DMS114 treated with DMSO at 0.1 percent for 48 hours (cell line): ENCODE measurements around the gene GRAP2.

Experiments used
- DNase-seq: peaks from one replicate; lab custom pipeline; 2025; ENCODE audit not compliant: unreplicated experiment; lab: John Stamatoyannopoulos, UW

Gene GRAP2

DNA sequence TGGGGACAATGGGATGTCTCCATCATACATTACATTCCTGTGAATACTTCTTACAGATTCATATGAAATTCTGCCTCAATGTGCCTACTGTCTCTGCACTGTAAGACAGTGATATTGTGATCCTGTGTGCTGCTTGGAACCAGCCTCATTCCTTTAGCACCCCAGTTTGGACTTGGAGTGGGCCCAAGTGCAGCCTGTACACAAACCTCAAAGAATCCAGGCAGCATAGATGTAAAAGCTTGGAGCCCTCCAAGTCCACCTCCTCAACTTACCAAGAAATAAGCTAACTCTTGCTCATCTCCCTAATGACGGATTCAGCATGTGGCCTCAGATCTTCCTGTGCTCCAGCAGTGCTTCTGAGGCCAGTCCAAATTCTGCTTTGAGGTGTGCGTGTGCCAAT, 24.4 kb downstream of the GRAP2 start:
- no peak for DNase-seq

DNA sequence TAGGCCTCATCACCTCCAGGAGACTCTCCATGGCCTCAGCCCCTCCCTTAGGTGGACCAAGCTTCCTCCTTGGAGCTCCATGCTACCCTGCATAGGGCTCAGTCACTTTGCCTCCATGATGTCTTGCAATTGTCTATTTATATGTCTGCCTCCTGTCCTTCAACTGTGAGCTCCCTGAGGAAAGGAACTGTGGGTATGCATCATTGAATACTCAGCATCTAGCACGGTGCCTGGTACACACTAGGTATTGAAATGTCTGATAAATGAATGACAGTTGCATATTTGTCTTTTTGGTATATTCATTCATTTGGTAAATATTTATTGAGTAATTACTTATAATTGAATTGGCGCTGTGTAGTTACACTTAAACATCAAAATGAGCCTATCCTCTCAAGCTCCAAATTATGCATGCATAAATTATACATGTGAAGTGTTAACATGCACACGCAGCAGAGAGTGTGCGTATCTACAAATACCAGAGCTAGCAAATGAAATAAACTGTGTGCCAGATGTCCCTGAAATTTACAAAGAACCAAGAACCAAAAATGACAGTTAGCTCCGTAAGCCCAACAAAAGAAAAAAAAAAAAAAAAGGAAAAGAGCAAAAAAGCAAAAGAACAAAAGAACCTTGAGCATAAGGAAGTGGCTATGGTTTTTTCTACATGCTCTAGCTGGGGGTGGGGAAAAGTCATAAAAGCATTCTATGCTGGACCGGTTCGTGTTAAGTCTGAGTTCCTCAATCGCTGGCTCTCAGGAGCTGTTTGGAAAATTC, 25.2 kb downstream of the GRAP2 start:
- DNase-seq, result no peak

GRCh38 chr22:39926753-39927152, 25.9 kb downstream of the GRAP2 start:
- DNase-seq, result no peak

- no peak for DNase-seq
Measured at GRCh38 chr22:39927544-39927943, 26.7 kb downstream of the GRAP2 start.

DNA sequence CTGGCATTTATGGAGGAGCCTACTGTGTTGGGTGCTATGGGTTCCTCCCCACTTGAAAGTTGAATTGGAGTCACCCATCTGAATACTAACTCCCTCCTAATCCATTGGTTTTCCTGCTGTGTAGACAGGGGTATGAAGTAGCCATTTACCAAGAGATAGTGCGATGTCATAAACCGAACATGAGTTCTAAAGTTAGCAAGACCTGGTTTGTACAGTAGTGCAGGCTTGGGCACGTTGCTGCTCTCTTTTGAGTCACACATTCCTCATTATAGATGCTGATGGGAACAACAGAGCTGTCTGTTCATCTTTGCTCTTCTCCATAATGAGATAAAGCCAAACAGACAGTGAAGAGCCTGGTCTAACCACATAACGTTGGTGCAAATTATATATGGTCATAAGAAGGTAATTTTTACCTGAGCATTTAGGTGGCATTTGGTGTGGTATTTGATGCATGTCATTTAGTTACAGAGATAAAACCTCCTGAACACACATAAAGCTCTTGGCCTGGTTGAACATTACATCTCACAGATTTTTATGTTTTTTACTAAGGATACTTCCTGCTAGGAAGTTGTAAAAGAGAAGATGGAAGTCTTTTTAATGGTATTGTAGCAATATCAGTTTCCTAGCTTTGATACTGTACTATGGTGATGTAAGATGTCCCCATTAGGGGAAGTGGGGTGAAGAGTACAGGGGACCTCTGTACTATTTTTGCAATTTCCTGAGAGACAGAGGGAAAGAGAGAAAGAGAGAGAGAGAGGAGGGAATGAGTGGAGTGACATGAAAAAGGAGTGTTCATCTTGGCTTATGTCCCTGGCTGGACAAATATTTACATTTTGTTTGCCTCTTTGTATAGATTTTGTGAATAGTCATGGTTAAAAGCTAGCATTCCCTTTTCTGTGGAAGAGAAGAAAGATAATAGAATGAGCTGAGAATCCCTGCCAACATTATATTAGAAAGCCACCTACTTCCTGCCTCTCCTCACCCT, 27.9 kb downstream of the GRAP2 start:
- DNase-seq, result no peak

DNA sequence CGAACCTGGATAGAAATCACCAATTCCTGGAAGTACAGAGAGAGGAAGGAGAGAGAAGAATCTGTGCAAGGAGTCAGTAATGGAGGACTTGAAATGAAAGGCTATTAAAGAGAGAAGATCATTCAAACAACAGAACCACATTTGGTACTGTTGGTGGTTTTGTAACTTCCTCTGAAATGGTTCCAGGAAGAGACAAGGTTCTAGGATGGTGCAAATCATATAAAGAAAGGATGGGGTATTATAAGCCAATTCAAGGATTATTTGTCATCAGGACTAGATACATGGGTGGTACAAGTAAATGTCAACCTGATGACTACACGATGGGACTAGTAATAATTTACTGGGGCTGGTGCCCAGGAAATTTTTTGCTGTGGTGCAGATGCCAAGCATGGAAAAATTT, 30.4 kb downstream of the GRAP2 start:
- no peak for DNase-seq

DNA sequence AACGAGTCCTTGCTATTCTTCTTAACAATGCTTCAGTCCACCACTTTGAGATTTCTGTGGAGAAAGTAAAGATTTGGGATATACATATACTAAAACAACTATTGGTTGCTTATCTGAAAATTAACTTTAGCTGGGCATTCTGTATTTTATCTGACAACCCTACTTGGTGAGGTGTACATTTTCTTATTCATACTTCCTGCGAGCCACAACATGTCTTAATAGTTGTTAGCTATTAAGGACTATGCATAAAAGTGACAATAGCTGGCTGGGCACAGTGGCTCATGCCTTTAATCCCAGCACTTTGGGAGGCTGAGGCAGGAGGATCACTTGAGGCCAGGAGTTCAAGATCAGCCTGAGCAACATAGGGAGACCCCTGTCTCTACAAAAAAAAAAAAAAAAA, 31.3 kb downstream of the GRAP2 start:
- no peak for DNase-seq

- DNase-seq, result no peak
Measured at GRCh38 chr22:39932918-39933649, 32.2 kb downstream of the GRAP2 start.

DNA sequence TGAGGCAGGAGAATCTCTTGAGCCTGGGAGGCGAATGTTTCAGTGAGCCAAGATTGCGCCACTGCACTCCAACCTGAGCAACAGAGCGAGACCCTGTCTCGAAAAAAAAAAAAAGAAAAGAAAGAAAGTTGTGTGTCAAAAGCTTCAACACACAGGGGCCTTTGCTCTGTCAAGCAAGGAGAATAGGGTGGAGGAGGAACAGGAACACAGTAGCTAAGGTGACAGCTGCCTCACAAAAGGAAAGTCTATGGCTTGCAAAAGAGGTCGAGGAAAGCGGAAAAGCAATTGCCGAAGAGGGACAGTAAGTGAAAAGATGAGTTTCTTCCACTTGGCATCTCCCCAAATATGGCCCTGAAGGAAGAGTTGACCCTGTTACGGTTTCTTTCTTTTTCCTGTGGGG, 32.9 kb downstream of the GRAP2 start:
- no peak for DNase-seq

DNA sequence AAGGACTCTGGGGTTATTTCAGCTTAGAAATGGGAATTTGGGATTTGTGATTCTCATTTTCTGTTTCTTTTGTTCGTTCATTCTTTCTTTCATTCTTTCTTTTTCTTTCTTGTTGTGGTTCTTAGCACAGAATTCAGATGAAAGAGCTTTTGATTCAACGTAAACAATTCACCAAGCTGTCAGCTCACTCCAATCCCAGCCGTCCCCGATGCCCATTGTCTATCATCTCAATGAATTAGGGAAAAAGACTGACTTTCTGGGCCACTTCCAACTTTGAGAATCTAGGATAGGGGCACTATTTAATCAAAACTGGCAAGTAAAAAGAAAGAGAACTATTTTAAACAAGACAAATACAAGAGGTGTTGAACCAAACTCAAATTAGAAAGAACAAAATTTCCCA, 34.2 kb downstream of the GRAP2 start:
- DNase-seq, result no peak

DNA sequence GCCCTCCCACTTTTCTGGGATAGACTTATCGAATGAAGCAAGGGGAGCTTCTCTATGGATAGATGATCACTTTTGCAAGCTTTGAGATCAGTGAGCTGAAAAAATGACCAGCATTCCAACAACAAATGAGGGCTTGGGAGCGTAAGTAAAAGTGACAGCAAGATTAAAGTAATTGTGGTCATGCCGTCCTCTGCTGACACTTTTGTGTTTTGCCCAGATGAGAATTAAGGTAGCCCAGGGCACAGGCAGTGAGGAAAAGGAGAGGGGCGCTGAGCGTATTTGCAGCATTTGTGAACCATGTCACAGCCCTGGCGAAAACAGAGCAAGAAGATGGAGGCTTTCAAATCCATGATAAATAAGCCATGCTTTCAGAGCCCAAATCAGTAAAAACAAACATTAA, 34.7 kb downstream of the GRAP2 start:
- DNase-seq, result no peak

GRCh38 chr22:39936523-39937145, 35.8 kb downstream of the GRAP2 start:
- no peak for DNase-seq

GRCh38 chr22:39937906-39938305, 37.0 kb downstream of the GRAP2 start:
- DNase-seq, result no peak

GRCh38 chr22:39938509-39939111, 37.7 kb downstream of the GRAP2 start:
- no peak for DNase-seq

- no peak for DNase-seq
Measured at GRCh38 chr22:39939830-39940229, 38.9 kb downstream of the GRAP2 start.

GRCh38 chr22:39940757-39941305, 39.9 kb downstream of the GRAP2 start:
- DNase-seq, result no peak

GRCh38 chr22:39941601-39942000, 40.7 kb downstream of the GRAP2 start:
- DNase-seq, result no peak

DNA sequence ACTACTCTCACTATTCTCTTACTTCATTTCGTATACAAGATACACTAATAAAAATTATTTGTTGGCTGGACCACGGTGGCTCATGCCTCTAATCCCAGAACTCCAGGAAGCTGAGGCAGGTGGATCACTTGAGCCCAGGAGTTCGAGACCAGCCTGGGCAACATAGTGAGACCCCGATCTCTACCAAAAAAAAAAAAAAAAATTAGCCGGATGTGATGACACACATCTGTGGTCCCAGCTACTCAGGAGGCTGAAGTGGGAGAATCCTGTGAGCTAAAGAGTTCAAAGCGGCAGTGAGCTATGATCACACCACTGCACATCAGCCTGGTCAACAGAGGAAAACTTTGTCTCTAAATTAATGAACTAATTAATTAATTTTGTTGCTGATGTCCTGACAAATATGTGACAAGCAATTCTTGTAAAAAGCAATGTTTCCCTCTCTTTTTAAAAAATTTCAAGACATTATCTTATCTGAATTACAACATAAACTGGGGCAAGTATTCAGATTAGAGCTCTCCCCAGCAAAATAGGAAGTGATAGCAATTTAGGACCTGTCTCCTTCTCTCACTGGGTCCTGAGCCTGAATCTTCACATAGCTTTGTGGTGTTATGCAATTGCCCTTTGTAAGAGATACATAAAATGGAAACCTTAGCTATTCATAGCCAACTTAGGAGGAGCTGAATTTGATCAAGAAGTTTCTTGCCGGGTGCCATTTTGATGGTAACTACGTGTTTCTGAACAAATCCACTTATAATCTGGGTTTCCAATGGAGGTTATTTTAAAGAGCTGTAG, 41.8 kb downstream of the GRAP2 start:
- DNase-seq, result no peak

DNA sequence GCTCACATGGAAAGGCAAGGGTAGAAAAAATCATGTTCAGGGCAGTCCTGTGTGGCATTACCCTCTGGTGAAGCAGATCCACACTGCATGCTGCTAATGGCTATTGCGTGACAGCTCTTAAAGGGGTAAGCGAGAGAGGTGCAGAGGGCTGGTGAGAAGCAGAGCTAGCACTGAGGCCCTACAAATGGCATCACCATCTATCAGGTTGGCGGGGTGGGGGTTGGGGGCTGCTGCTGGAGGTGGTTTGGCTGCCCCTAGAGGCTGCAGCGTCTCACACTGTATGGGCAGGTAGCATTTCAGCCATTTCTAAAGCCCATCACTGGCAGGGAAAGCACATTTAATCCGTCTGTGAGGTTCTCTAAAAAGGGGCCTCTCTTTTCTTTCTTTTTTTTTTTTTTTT, 42.5 kb downstream of the GRAP2 start:
- no peak for DNase-seq
